PC-9 (cell line): ENCODE measurements around the gene CHN1. TPM values are rescaled to one million over a fixed set of nuclear protein-coding genes. Genes with fewer than 3 reads are reported as not detected.

Experiments used
- BruUV-seq: library from RNA; stranded (reverse); fragments of 400-500 nt; replicated peaks from 2 replicates; lab custom pipeline; 2021; lab: Mats Ljungman, UMichigan
- CTCF ChIA-PET: fragments of 300-600 bp; sonication (Branson Sonifier 250); formaldehyde crosslinking; loops from one replicate; lab custom pipeline; 2022; ENCODE audit warnings: antibody characterized with exemption; lab: Charles Lee
- POLR2A ChIA-PET: fragments of 300-600 bp; sonication (Branson Sonifier 250); formaldehyde crosslinking; loops from one replicate; lab custom pipeline; 2022; ENCODE audit warnings: antibody characterized with exemption; ENCODE audit not compliant: unreplicated experiment; lab: Charles Lee
- DNase-seq, 2 experiments: peaks; one replicate each; pipeline versions ENCODE4 v3.0.0 to v3.0.0-alpha.2; 2015 to 2022; ENCODE audit warnings: mixed read lengths in 1 of 2
- H2AFZ ChIP-seq: fragments of 200-600 bp; sonication (generic); 2 replicates; pipeline ENCODE4 v1.8.1; 2017; ENCODE audit warnings: antibody characterized with exemption
- H3F3A ChIP-seq: fragments of 200-600 bp; sonication (generic); 2 replicates; pipeline ENCODE4 v1.8.1; 2017; ENCODE audit warnings: antibody characterized with exemption, mild to moderate bottlenecking, low read depth; ENCODE audit not compliant: insufficient read depth
- H3K27ac ChIP-seq: fragments of 200-600 bp; sonication (generic); 2 replicates; pipeline ENCODE4 v1.6.1; 2016; ENCODE audit warnings: mixed run types
- H3K27me3 ChIP-seq: fragments of 200-600 bp; sonication (generic); 2 replicates; pipeline ENCODE4 v1.6.1; 2016; ENCODE audit warnings: low read depth, mixed run types; ENCODE audit not compliant: insufficient read depth
- H3K36me3 ChIP-seq: fragments of 200-600 bp; sonication (generic); 2 replicates; pipeline ENCODE4 v1.6.1; 2016; ENCODE audit warnings: low read depth, mixed run types
- H3K4me1 ChIP-seq: fragments of 200-600 bp; sonication (generic); replicated peaks from 2 replicates; pipeline ENCODE4 v1.6.1; 2016; ENCODE audit warnings: mixed run types; ENCODE audit not compliant: insufficient read depth
- H3K4me2 ChIP-seq: fragments of 200-600 bp; sonication (generic); 2 replicates; pipeline ENCODE4 v1.6.1; 2017; ENCODE audit warnings: mixed run types
- H3K4me3 ChIP-seq: fragments of 200-600 bp; sonication (generic); 2 replicates; pipeline ENCODE4 v1.6.1; 2016; ENCODE audit warnings: mixed run types
- H3K79me2 ChIP-seq: fragments of 200-600 bp; sonication (generic); 2 replicates; pipeline ENCODE4 v1.6.1; 2017; ENCODE audit warnings: low read depth, mixed run types
- H3K9me2 ChIP-seq: fragments of 200-600 bp; sonication (generic); 2 replicates; pipeline ENCODE4 v1.8.1; 2017; ENCODE audit warnings: mild to moderate bottlenecking; ENCODE audit not compliant: insufficient read depth
- H3K9me3 ChIP-seq: fragments of 200-600 bp; sonication (generic); 2 replicates; pipeline ENCODE4 v1.8.1; 2016; ENCODE audit warnings: low read depth; ENCODE audit not compliant: insufficient read depth
- H4K20me1 ChIP-seq: fragments of 200-600 bp; sonication (generic); 2 replicates; pipeline ENCODE4 v1.8.1; 2017; ENCODE audit not compliant: insufficient read depth
- CTCF ChIP-seq: fragments of 200-600 bp; sonication (generic); conservative IDR thresholded peaks from 2 replicates; pipeline ENCODE4 v1.6.1; 2017; ENCODE audit warnings: mixed run types, antibody characterized with exemption, mild to moderate bottlenecking, moderate library complexity
- EZH2 ChIP-seq: fragments of 200-600 bp; sonication (generic); IDR thresholded peaks from 2 replicates; pipeline ENCODE4 v1.8.0; 2017; ENCODE audit warnings: antibody characterized with exemption, low read depth
- intact Hi-C: fragments of 100-400 bp; cut with micrococcal nuclease; formaldehyde crosslinking; loops from one replicate; pipeline ENCODE4 v1.10.0; 2022; ENCODE audit not compliant: unreplicated experiment
- total RNA-seq: library from RNA; stranded (reverse); gene quantifications from 2 replicates; pipeline ENCODE4 v1.2.3, GENCODE V29; 2021

The CHN1 gene
- total RNA-seq, 1 experiment from 2014 or later: 14.0 TPM

- Histone ChIP-seq H3K4me3 (no peak overlapping the region), H3K9me2 (no peaks in the 10 kb centered on the region), H3K9me3 (0 out of 2 replicates have a peak, but pooled peaks cover 5% of the 10 kb centered on the region), H3K36me3 (no peaks in the 10 kb centered on the region), H3F3A (no peaks in the 10 kb centered on the region), H3K27me3 (peaks cover 11% of the 10 kb centered on the region), H3K79me2 (no peaks in the 10 kb centered on the region), H4K20me1 (no peaks in the 10 kb centered on the region), H3K4me1 (no peaks in the 10 kb centered on the region), H3K4me2 (no peak overlapping the region), H2AFZ (no peak overlapping the region), H3K27ac (no peak overlapping the region)
- no TSS peak for BruUV-seq
- ChIA-PET POLR2A (no interaction called here), CTCF (no interaction called here)
- TF ChIP-seq EZH2 (no peak), CTCF (no peak)
- intact Hi-C loops: no loop called here
- DNase-seq: no peak
Measured at GRCh38 chr2:175012516-175012915, 7.3 kb upstream of the CHN1 start.

GRCh38 chr2:175011505-175011904, 6.3 kb upstream of the CHN1 start:
- BruUV-seq: no TSS peak
- Histone ChIP-seq H3F3A (no peaks in the 10 kb centered on the region), H3K27me3 (peaks cover 21% of the 10 kb centered on the region), H3K9me3 (0 out of 2 replicates have a peak, but pooled peaks cover 5% of the 10 kb centered on the region), H3K36me3 (no peaks in the 10 kb centered on the region), H3K27ac (no peak overlapping the region), H3K4me2 (no peak overlapping the region), H3K9me2 (no peaks in the 10 kb centered on the region), H4K20me1 (no peaks in the 10 kb centered on the region), H2AFZ (no peak overlapping the region), H3K4me1 (no peaks in the 10 kb centered on the region), H3K79me2 (no peaks in the 10 kb centered on the region), H3K4me3 (no peak overlapping the region)
- intact Hi-C loops: no loop called here
- DNase-seq: no peak
- ChIA-PET POLR2A (no interaction called here), CTCF (interaction anchor here (0.7 kb wide), 1 partner anchor 40 kb away, joined by 4 read pairs; no protein-coding TSS in a partner anchor)
- TF ChIP-seq EZH2 (no peak), CTCF (no peak)

- DNase-seq: no peak
- TF ChIP-seq EZH2 (no peak), CTCF (no peak)
- no peak overlapping the region for H3K4me2 ChIP-seq
- H3K27ac ChIP-seq: no peak overlapping the region
- intact Hi-C loops: no loop called here
- ChIA-PET CTCF (no interaction called here), POLR2A (no interaction called here)
- 0 out of 2 replicates have a peak, but pooled peaks cover under 1% of the 10 kb centered on the region for H3F3A ChIP-seq
- no peaks in the 10 kb centered on the region for H3K36me3 ChIP-seq
- peaks cover 3% of the 10 kb centered on the region for H3K4me1 ChIP-seq
- H2AFZ ChIP-seq: no peak overlapping the region
- H4K20me1 ChIP-seq: no peaks in the 10 kb centered on the region
- H3K79me2 ChIP-seq: no peaks in the 10 kb centered on the region
- no TSS peak for BruUV-seq
- 0 out of 2 replicates have a peak, but pooled peaks cover 5% of the 10 kb centered on the region for H3K9me3 ChIP-seq
- H3K9me2 ChIP-seq: no peaks in the 10 kb centered on the region
- H3K27me3 ChIP-seq: peaks cover 27% of the 10 kb centered on the region
- no peak overlapping the region for H3K4me3 ChIP-seq
Measured at GRCh38 chr2:175010848-175011254, 5.7 kb upstream of the CHN1 start.
